GM18499 (cell line): ENCODE results near the gene ITIH4.

Experiments
- ATAC-seq: cut with Tn5 transposase; IDR thresholded peaks from one replicate; pipeline ENCODE4 v1.9.1; 2021; ENCODE audit warnings: moderate number of reproducible peaks; ENCODE audit not compliant: insufficient read depth, unreplicated experiment

ITIH4 gene

DNA sequence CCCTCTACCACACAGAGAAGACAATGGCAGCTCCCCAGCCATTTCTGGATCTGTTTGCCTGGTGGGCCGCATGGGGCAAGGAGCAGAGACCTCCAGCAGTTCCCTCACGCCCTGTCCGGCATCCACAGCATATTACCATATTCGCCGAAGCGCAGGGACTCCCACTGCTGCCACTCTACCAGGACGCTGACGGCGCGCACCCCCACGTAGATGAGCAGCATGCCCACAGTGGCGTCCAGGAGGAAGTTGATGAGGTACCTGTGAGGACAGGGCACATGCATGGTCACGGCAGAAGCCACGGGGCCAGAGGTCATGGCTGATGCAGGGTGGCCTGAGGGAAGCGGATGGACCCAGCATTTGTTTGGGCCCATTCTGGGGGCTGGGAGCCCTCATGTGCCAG lies 19.2 kb upstream of the ITIH4 start:
- no peak for ATAC-seq

DNA sequence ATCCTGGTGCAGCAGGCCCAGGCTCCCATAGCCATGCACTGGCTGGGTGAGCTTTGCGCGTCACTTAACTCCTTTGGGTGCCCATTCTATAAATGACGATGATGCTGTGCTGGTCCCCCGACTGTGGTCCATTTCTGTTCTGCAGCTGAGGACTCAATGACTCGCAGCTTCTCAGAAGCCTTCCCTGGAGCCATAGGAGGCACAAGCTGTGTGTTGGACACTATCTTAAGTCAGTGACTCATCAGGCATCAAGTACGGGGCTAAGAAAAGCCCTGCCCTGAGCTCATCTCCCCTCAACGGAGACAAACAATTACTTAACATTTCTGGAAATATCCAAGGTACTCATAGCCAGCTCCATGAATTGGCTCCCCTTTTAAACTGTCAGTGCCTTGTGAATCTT lies 18.1 kb upstream of the ITIH4 start:
- no peak for ATAC-seq

DNA sequence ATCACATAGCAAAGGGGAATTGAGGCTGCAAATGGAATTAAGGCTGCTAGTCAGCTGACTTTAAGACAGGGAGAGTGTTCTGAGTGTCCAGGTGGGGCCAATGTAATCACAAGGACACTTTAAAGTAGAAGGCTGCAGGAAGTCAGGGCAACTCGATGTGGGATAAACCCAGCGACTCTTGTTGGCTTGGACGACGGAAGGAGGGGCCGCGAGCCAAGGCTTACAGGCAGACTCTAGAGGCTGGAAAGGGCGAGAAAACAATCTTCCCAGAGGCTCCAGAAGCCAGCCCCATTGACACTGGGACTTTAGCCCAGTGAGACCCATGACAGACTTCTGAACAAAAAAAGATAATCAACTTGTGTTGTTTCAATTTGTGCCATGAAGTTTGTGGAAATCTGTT lies 17.3 kb upstream of the ITIH4 start:
- no peak for ATAC-seq

DNA sequence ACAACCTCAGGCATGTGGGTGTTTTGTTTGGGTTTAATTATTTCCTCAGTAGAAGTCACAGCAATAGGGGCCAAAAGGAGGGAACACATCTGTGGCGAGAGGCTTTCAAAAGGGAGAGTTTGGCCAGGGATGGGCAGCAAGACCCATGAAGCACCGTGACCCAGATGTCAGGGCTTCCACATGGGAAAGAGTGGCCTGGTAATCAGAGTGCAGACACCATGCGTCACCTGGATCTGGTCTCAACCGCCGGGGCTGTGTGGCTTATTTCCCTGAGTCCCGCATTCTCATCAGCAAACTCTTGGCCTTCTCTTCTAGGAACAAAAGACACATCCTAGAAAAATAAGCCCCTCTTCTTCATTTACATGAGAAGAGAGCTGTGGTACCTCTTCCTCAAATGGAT lies 16.8 kb upstream of the ITIH4 start:
- no peak for ATAC-seq

DNA sequence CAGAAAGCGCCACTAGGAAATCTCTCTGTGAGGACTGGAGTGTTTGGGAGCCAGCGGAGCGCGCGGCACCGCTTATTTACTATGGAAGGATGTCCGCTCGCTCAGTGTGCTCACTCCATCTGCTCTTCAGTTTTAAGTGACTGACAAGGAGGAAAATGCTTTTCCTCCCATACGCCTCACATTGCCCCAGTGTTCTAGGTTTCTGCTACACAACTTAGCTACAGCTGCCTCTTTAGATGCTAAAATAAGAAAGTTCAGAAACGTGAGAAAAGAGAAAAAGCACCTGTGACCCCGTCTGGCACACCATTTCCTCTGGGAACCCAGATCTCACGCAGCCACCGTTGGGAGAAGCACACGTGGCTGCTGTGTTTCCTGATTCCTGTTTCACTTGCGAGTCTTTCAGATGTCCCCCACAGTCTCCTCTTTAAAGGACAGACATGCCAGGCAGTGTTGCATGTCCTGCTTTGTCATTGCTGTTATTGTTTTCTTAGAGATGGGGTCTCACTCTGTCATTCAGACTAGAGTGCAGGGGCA lies 16.0 kb upstream of the ITIH4 start:
- no peak for ATAC-seq

DNA sequence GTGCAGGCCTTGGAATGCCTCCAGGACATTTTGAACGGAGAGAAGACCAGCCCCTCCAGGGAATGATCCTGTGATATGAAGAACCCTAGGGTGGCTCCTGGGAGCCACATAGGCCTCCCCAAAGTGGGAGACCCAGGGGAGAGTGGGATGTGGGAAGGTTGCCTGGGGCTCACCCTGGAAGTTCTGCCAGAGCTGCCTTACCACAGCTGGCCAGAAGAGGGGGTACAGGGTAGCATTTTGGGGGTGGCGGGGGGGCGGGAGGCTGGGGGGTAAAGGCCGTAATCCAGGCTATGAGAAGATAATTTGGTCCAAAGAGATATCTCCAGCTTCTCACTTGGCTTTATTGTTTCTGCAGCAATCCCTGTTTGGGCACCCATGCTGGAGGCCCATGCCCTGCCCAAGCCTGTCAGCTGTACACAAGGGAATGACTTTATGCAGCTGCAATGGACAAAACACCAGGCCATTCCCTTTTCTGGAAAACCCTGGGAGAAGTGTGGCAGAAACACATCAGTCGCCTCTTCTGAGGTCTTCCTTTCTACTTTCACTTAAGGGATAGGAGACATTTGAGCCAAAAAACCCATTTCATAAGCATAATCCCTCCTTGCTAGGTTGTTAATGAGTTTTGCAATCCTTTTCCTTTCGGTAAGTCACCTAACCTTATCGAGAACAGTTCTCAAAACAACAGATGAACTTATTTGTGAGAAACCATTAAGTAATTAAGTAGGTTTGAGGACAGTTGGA lies 15.4 kb upstream of the ITIH4 start:
- ATAC-seq: no peak

DNA sequence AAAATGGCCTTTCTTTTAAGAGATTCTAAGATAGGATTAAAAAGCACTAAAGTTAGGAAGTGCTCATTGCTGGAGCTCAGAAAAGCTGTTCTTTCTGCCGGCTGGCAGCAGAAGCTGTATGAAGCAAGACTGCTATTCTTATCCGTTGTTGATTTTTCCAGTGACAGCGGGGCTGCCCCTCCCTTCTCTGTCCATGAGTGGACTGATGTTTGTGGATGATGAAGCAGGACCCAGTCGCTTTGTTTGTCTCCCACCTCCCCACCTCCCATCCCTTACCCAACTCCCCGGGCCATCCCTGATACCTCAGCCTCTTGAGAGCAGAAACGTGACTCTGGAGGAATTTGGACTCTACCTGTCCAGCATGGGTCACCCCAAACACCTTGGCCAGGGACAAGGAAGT lies 14.7 kb upstream of the ITIH4 start:
- no peak for ATAC-seq

DNA sequence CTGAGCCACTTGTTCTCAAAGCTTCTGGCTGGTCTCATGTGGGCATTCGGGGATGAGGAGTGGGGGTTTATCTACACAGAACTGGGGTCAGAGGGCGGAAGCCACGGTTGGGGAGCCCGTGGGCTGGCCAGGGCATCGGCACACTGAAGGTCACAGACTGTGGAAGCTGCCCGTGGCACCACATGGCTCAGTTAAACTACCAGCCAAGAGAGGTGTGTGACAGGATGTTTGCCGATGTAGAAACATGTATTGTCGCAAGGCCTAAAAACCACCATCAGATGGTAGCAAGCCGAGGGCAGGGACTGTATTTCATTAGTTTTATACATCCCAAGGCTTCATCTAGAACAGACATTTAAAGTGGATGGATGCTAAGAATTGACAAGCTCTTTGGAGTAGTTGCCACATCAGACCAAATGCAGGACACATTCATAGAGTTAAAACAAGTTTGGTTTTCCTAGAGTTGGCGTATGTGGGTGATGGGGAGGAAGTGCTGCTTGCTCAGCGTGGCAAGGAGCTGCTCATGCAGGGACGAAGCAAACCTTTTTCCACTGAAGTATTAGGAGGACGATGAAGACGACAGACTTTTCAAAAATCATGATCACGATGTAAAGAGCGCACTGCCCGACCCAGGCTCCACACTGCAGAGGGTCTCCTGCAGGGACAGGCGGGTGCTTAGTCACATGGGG lies 14.0 kb upstream of the ITIH4 start:
- no peak for ATAC-seq

DNA sequence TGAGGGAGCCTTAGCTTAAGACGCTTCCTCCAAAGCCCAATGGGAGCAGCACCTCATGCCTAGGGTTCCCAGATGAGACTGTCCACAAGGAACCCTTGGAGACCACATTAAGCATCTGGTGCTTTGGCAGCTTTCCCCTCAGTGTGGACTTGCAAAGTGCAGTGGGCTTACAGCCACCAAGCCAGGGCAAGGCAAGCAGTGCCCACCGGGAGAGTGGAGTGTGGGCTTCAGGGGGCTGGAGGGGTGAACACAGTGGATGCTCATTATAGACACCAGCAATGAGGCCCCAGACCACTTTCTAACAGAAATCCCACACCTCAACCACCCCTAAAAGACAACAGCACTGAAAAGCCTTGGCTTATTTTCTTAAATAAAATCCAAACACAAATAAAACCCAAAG lies 13.4 kb upstream of the ITIH4 start:
- ATAC-seq: no peak

DNA sequence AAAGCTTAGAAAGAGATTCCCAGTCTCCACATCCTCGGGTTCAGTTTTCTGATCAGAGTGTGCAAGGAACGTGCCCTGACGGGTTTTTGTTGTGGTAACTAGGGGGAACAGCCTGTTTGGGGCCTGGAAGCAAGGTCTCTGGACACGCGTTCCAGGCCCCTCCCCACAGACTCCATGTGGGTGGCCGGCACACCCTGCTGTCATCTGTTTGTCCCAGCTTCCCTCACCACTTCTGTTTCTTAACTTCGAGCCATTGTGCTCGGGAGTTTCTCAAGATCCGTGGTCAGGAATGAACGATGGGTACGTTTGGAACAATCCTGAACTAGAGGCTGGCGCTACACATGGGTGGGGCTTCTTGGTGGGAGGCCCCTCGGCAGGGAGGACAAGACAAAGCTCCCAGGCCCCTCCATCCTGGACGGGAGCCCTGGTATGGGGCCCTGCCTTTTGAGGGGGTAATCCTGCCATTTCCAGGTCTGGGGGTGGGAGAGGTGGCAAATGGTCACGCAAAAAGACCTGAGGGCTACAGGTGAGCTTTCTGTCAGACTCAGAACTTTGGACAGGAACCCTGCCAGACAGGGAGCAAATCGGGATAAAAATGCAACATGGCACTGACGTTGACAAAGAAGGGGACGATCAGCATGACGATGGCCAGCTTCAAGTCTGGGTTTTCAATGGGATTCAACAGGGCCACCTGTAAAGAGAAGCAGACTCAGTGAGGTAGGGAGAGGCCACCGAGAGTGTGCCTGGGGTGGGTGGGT lies 12.8 kb upstream of the ITIH4 start:
- ATAC-seq: no peak

DNA sequence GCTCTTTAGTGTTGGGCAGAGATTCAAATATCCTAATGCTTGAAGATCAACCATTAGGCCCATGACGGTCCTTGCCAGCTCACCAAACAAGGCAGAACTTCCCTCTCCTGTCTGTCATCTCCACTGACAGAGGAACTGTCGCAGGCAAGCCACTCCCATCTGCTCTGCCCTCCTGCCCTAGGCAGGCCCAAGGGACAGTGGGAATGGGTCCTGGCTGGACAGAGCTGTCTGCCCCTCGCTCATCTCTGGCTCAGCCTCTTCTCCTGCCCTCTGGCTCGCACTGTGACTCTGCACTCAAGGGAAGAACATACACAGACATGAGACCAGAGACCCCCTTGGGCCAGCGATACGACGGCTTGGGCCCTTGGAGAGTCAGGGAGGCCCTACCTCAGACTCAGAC lies 12.0 kb upstream of the ITIH4 start:
- no peak for ATAC-seq

DNA sequence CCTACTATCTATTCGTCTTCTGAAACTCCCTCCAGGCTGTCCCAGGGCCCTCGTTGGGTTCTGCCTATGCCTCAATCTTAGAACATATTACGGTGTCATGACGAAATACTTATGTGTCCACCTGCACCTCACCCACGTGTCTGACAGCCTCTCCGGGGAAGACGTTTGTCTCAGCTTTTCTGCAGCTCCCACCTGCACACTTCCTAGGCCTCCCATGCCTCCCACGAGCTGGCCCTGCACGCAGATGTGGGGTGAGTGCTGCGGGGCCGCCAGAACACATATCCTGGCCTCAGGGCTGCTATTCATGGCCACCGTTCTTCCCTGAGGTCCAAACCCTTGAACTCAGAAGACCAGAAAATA lies 11.5 kb upstream of the ITIH4 start:
- ATAC-seq: no peak

DNA sequence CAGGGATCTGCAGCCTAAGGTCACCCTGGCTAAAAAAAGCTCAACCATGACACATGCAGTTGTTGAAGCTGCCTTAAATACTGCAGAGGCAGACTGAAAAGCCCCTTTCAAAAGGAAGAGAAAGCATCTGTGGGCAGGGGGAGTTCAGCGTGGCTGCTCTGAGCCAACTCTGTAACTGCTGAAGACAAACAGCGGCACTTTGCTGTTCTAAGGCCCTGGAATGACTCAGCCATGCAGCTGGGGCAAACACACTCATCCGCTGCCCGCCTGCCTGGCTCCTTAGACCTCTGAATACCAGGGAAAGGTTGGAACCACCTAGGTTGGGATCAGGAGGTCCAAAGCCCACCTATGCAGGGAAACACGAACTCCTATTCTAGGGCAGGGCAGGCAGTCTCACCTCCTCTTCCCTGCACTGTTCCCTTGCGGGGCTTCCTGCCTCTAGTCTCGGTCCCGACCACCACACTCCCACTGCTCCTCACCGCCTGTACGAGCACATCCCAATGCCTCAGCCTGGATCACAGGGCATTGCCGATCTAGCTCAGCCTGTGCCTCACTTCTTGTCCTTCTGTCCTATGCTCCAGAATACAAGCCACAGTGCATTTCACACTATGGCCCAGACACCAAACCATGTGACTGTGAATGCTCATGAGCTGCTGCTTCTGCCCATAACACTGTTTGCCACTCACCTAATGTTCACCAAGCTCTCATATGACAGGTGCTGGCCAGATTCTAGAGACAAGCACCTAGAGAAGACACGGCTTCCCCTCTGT lies 10.9 kb upstream of the ITIH4 start:
- no peak for ATAC-seq

DNA sequence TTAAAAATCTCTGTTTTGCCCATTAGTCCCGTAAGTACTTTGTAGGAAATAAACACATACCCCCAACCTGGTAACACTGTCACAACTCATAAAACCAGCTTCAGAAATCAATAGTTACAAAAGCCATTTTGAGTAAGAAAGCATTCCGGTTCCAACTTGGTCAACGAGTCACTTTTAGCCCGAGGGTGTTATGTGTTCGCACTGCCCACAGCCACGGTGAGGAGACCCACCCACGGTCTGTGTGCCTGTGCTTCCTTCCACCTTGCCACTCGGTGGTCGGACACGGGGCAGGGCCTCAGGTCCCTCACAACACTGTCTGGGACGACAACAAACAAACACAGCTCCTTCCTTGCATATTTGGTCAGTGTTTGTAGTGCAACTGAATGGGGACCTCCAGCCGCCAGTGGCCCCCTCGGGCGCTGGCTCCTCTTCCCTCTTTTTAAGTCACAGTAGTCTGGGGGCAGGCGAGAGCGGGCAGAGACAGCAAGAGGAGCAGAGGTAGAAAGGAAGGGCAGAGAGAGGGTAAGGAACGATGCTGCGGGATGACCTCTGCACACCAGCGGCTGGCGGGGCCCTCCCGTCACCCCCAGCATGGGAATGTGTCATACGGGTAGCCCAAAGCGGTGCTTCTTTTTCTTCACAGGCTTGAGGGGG lies 9.5 kb upstream of the ITIH4 start:
- ATAC-seq: no peak

DNA sequence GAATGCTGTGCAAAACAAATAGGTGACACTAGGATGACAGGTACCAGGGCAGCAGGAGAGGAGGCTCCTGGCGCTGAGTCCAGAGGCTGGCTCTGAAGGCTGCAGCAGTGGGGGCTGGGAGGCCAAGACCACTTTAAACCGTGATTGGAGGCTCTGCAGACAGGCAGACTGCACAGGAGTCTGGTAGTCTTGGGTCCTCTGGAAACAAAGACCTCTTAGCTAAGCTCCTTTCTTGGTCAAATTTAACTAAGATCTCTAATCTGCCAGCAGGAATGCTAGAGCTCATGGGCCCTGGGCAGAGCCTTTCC lies 8.8 kb upstream of the ITIH4 start:
- ATAC-seq: no peak

DNA sequence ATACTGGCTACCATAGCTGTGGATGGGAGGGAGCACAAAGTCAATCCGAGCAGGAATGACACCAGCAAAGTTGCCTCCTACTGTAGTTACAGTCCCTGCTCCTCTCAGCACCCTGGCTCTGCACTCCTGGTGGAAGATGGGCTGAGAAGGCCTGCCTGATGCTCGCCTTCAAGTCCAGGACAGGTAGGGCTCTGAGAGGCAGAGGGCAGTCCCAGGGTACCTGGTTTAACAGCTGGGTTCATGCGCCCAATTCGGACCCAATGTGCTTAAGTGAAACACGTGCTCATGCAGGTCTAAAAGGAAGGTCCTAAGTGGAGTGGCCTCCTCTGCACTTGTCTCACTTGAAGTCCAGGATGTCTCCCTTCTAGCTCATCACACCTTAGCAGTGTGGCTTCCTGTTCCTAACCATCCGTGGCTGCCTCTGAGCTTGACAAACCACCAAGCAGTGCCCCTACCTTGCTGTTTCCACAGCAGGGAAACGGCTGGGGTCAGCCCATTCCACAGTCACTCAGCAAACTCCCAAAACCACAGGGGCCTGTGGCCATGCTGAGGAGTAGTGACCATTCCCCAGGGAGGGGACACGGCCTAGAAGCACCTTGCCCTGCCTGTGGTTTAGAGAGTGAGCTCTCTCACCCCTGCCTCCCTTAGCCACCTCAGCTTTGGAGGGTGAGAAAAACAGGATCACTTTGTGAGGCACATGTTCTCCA lies 8.2 kb upstream of the ITIH4 start:
- ATAC-seq: no peak

DNA sequence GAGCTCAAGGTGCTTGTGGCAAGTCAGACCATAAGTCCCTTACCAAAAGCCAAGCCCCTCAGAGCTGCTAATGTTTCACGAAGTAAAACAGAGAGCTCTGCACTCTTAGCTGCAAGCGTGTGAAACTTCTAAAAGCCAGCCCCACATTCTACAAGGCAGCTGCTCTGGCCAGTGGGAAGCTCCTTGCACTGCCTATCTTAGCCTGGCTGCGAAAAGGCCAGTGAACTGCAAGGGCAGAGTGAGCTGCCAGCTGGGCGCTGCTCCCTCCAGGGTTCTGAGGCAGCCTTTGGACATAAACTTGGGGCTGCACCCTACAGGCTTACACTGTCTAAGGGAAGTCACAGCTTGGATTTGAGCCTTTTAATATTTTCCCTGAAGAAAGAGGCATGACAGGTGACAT lies 6.5 kb upstream of the ITIH4 start:
- no peak for ATAC-seq

DNA sequence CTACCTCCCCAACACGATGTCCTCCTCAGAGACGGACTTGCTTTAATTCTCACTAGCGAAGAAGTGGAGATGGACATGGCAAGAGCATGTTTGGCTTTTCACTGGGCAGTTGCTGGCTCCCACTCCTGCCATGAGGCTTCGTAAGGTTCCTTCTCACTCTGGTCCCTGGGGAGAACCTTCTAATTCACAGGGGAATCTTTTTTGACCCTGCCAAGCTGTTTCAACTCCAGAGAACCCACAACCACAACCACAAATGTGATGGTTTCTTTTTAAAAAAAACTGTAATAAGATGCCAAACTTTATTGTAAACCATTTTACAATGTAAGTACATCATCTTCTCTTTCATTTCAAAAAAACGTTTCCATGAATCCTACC lies 6.0 kb upstream of the ITIH4 start:
- ATAC-seq: no peak

DNA sequence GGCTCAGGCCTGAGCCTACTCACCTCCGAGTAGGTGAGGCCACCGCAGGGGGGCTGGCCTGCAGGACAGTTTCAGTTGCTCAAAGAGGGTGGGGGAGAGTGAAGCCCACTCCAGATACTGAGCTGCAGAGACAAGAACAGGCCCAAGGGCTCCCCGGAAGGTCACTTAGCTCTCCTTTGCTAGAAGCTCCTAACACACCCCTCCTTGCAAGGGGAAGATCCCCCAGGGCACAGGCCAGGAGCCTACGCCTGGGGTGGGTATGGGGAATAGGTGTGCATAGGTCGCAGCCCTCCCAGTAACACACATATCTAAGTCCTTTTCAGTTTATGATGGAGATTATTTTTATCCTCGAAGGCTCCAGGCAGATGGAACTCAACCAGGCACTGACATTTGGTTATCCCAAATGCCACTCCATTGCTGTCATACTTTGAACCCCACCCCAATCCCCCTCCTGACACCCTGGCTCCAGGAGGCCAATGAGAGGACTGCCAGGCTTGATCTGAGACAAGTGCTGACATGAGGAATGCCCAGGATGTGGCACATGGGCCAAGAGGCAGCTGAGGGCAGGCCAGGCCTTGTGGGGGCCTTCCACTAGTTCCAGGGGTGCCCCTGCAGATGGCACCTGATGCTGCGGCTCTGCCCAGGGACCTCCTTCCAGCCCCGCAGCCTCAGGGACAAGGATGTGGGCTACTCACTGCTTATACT lies 5.4 kb upstream of the ITIH4 start:
- no peak for ATAC-seq
